Measurements from ENCODE around the gene TESK2.
A peak's percentile ranks its signal among the peaks of the same experiment; 100 is the strongest.
"Not testable (repeated sequence)": the region's sequence is repeated elsewhere in the genome, so short reads cannot be mapped to it uniquely, and the experiment has no call there.

Gene TESK2

GRCh38 chr1:45490626-45491486, at the start of gene TESK2:
Gene TESK2 (minus strand): TSS chr1:45491163. CDS start chr1:45457785, 33,378 bp downstream.
- peak; percentile 87 to 93 (median 90) for DNase-seq

GRCh38 chr1:45536886-45537285, 45.9 kb upstream of the TESK2 start:
- DNase-seq, result no peak

- no peak for DNase-seq
Measured at GRCh38 chr1:45535988-45536766, 45.2 kb upstream of the TESK2 start.

- DNase-seq, result no peak
Measured at GRCh38 chr1:45531873-45532272, 40.9 kb upstream of the TESK2 start.

- no peak for DNase-seq
Measured at GRCh38 chr1:45530632-45531135, 39.7 kb upstream of the TESK2 start.

DNA sequence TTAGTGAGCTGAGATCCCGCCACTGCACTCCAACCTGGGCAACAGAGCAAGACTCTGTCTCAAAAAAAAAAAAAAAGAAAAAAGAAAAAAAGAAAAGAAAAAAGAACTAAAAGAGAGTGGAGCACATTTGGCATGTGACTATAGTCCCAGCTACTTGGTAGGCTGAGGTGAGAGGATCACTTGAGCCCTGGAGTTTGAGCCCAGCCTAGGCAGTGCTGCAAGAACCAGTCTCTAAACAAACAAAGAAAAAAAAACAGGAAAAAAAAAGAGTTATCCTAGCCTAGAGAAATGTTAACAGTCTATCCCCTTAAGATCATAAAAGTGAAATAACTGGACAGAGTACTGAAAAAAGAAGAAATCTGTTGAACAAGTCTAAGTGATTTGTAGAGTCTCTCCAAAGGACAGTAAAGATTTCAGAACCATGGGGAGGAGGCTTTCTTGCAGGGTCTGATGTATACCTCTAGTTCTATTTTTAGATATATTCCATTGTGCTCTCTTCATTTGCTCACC, 35.2 kb upstream of the TESK2 start:
- no peak for DNase-seq

GRCh38 chr1:45523975-45524374, 33.0 kb upstream of the TESK2 start:
- not testable (repeated sequence) for DNase-seq

GRCh38 chr1:45523516-45523915, 32.6 kb upstream of the TESK2 start:
- DNase-seq, result not testable (repeated sequence)

GRCh38 chr1:45522324-45523104, 31.6 kb upstream of the TESK2 start:
- DNase-seq, result no peak

DNA sequence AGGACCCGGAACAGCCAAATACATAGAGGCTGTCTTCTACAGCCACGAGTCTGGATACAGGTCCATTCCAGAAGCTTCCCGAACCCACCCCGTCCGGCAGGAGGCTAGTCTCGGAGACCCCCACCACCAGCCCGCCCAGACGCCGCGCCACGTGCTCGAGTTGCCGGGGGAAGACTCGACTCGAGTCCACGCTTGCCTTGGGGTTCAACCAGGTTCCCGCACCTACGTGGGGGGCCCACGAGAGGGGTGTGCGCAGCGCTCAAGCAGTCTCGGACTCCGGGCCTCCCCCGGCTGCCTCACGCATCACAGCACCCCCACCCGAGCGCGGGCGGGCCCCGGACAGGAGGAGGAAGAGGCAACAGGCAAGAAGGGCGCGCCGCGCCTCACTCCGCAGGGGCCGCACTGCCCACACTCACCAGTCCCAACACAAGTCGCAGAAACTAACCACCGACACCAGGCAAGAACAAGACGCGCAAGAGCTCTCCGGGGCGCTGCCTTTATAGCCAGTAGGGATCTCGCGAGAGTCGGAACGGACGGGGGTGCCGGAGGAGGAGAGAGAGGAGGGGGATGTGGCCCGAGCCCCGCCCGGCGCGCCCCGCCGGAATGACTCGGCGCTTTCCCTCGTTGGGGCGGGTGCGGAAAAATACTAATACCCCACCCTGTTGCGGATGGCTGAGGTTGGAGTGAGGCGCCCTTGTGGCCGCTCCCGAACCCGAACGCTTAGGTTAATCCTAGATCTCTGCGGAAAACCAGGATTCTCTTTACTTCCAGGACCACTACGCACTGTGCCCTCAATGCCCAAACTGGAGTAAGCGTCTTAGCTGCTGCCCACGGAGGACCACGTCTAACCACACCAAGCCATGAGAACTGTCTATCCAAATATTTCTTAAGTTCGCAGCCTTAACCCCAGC, 30.7 kb upstream of the TESK2 start, which contains the start of gene PRDX1:
Gene PRDX1 (minus strand): TSS at position 472 of the 911 bp plus-strand sequence. CDS start 2,841 bp downstream, outside the sequence.
- peak; percentile 90 to 99 (median 94) for DNase-seq

- DNase-seq, result not testable (repeated sequence)
Measured at GRCh38 chr1:45519774-45520173, 28.8 kb upstream of the TESK2 start.

DNA sequence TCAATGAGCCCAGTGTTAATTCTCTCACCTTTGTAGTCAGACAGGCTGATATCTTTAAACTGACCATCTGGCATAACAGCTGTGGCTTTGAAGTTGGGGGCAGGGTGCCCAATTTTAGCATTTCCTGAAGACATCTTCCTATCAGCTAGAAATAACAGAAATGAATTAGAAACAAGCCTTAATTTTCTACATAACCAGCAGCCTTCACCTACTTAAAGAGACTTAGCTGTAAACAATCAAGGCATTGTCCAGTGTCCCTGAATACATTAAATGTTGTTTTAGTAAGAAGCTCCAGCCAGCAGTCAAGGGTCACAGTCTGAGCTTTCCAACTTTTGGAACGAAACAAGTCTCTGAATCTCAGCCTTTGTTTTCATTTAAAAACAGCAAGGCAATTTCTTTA, 27.9 kb upstream of the TESK2 start:
- no peak for DNase-seq

- DNase-seq, result not testable (repeated sequence)
Measured at GRCh38 chr1:45518366-45518765, 27.4 kb upstream of the TESK2 start.

DNA sequence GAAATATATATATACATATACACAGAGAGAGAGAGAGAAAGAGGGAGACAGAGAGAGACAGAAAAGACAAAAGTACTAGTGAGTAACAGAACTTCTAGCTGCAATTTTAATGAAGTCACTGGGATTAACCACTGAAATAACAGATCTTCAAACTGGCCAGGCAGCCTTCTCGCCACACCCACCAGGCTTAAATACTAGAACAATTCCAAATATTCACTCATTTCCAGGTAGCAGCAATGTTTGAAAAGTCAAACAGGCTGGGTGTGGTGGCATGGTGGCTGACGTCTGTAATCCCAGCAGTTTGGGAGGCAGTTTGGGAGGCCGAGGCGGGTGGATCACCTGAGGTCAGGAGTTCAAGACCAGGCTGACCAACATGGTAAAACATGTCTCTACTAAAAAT, 25.5 kb upstream of the TESK2 start:
- DNase-seq, result no peak

DNA sequence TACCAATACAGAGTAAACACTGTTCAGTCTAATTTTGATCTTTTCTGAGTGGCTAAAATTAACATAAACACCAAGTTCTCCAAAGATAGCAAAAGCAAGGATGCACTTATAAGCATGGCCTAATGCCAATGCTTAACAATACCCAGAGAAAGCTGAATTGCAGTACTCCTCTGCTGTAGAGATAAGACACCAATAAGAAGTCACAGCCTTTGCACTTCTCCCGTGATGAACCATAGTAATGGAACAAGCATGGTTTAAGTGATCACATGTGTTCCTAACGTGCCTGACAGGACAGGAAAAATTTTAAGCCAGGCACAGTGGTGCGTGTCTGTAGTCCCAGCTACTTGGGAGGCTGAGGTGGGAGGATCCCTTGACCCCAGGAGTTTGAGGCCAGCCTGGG, 25.1 kb upstream of the TESK2 start:
- no peak for DNase-seq

DNA sequence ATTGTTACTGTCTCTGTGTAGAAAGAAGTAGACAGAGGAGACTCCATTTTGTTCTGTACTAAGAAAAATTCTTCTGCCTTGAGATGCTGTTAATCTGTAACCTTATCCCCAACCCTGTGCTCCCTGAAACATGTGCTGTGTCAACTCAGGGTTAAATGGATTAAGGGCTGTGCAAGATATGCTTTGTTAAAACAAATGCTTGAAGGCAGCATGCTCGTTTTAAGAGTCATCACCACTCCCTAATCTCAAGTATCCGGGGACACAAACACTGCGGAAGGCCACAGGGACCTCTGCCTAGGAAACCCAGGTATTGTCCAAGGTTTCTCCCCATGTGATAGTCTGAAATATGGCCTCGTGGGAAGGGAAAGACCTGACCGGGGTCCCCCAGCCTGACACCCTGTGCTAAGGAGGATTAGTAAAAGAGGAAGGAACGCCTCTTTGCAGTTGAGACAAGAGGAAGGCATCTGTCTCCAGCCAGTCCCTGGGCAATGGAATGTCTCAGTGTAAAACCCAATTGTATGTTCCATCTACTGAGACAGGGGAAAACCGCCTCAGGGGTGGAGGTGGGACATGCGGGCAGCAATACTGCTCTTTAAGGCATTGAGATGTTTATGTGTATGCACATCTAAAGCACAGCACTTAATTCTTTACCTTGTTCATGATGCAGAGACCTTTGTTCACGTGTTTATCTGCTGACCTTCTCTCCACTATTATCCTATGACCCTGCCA, 22.7 kb upstream of the TESK2 start:
- DNase-seq, result not testable (repeated sequence)

DNA sequence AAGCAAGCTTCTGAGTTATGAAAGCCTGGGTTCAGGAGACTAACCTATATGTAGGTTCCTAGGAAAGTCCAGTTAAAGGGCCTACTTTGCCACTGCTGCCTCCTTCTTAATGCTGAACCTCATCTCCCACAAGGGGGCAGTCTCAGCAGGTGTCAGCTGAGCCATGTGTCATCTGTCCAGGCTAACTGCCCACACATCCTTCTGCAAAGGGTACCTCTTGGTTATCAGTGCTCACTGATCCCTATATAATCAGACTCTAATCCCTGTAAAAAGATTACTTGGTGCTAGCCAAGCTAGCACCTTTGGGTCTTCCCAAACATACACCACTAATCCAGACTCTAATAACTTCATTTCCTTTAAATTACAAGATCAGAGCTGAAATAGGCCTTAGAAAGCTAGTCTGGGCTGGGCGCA, 21.7 kb upstream of the TESK2 start:
- peak in 3 of 4 experiments; percentile 15 to 29 (median 24) for DNase-seq

DNA sequence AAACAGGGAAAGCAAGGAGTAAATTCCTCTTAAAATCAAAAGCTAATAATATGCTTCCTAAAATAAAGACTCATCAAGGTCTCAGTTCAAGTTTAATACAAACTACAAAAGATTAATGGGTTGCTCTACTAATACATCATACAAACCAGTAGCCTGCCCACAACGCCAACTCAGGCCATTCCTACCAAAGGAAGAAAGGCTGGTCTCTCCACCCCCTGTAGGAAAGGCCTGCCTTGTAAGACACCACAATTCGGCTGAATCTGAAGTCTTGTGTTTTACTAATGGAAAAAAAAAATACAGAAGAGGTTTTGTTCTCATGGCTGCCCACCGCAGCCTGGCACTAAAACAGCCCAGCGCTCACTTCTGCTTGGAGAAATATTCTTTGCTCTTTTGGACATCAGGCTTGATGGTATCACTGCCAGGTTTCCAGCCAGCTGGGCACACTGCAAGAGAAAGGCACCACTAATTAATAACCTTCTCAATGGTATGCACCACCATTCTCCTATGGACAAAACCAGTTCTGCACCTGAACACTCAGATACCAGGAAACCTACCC, 20.1 kb upstream of the TESK2 start:
- DNase-seq, result no peak

- DNase-seq, result no peak
Measured at GRCh38 chr1:45510036-45510971, 19.3 kb upstream of the TESK2 start.
